Measurements from ENCODE around the gene RFX1.

The RFX1 gene

GRCh38 chr19:13952154-13952930 lies 53.8 kb downstream of the RFX1 start, which contains the start of gene DCAF15:
DCAF15 (plus strand) TSS chr19:13952509; CDS start chr19:13952513, 4 bp downstream.
- no peaks in the 10 kb centered on the region for H3K4me1 ChIP-seq (ENCODE audit: control insufficient read depth, insufficient read depth, low read length)
- ChIA-PET CTCF (interaction anchor here (0.6 to 1.3 kb wide), 4 partner anchors 19 to 162 kb away, joined by 3 to 8 read pairs (median 4); partner anchors contain the start of gene MISP3), POLR2A (interaction anchor here (0.5 to 1.8 kb wide), 8 partner anchors 9 to 519 kb away, joined by 3 to 6 read pairs (median 4); partner anchors contain the start of genes ASF1B and C19orf53)
- H3K4me3 ChIP-seq (ENCODE audit: low read depth, low read length) = peak within 1 kb of the TSS; percentile 92
- peaks cover 6 to 33% of the 10 kb centered on the region in 2 experiments for H3K36me3 ChIP-seq (ENCODE audit: control insufficient read depth in 2 of 2, insufficient read depth in 1 of 2, low read length in 2 of 2)
- peak within 1 kb of the TSS; percentile 82 for H3K27ac ChIP-seq (ENCODE audit: extremely low read depth, low read depth, low read length)
- no peaks in the 10 kb centered on the region for H3K9me3 ChIP-seq (ENCODE audit: control insufficient read depth, insufficient read depth, low read depth, low read length)
- TF ChIP-seq PRDM6 (tag by site-specific recombination; IDR thresholded peaks at IDR 0.05) (no peak), EGR2 (tag by site-specific recombination; IDR thresholded peaks at IDR 0.05; ENCODE audit: low read depth) (peak; percentile 60), ZNF791 (tag by site-specific recombination; IDR thresholded peaks at IDR 0.05) (no peak), ZNF670 (tag by site-specific recombination; IDR thresholded peaks at IDR 0.05; ENCODE audit: low read depth) (no peak), ZNF302 (tag by site-specific recombination; IDR thresholded peaks at IDR 0.05; ENCODE audit: low read depth) (no peak), ZNF175 (tag by site-specific recombination; IDR thresholded peaks at IDR 0.05) (no peak), PBX3 (CRISPR knock-in tag; IDR thresholded peaks at IDR 0.05) (peak; percentile 99), ZNF76 (tag by site-specific recombination; IDR thresholded peaks at IDR 0.05; ENCODE audit: borderline replicate concordance, low read depth) (peak; percentile 48; the same call in 1 of the 2 replicates), KLF8 (tag by site-specific recombination; IDR thresholded peaks at IDR 0.05) (peak; percentile 90; the same call in 1 of the 2 replicates), ZNF624 (tag by site-specific recombination; IDR thresholded peaks at IDR 0.05) (no peak), ZNF114 (tag by site-specific recombination; IDR thresholded peaks at IDR 0.05) (no peak), ZFHX2 (tag by site-specific recombination; conservative IDR thresholded peaks at IDR 0.05) (peak; percentile 60), TCF7L2 (IDR thresholded peaks at IDR 0.05; ENCODE audit: borderline replicate concordance, low read depth, low read length) (no peak), ZNF513 (tag by site-specific recombination; IDR thresholded peaks at IDR 0.05) (no peak), ZNF341 (tag by site-specific recombination; IDR thresholded peaks at IDR 0.05; ENCODE audit: low read depth) (peak; percentile 98), GLIS2 (tag by site-specific recombination; IDR thresholded peaks at IDR 0.05) (peak; percentile 91), ZNF629 (tag by site-specific recombination; IDR thresholded peaks at IDR 0.05) (peak; percentile 19; the same call in 1 of the 2 replicates), ZNF23 (tag by site-specific recombination; IDR thresholded peaks at IDR 0.05; ENCODE audit: borderline replicate concordance) (no peak), ZNF416 (tag by site-specific recombination; IDR thresholded peaks at IDR 0.05) (no peak), ZEB2 (tag by site-specific recombination; IDR thresholded peaks at IDR 0.05) (no peak; the same call in none of the 2 replicates), ZNF324 (tag by site-specific recombination; IDR thresholded peaks at IDR 0.05) (peak; percentile 59; the same call in 1 of the 2 replicates), ZXDB (tag by site-specific recombination; IDR thresholded peaks at IDR 0.05) (peak; percentile 56; the same call in 1 of the 2 replicates), ZBTB7A (tag by site-specific recombination; IDR thresholded peaks at IDR 0.05; ENCODE audit: low read depth) (peak; percentile 93)
- TF ChIP-seq, protein P1, sequence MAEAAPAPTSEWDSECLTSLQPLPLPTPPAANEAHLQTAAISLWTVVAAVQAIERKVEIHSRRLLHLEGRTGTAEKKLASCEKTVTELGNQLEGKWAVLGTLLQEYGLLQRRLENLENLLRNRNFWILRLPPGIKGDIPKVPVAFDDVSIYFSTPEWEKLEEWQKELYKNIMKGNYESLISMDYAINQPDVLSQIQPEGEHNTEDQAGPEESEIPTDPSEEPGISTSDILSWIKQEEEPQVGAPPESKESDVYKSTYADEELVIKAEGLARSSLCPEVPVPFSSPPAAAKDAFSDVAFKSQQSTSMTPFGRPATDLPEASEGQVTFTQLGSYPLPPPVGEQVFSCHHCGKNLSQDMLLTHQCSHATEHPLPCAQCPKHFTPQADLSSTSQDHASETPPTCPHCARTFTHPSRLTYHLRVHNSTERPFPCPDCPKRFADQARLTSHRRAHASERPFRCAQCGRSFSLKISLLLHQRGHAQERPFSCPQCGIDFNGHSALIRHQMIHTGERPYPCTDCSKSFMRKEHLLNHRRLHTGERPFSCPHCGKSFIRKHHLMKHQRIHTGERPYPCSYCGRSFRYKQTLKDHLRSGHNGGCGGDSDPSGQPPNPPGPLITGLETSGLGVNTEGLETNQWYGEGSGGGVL (tag by site-specific recombination; IDR thresholded peaks at IDR 0.05) = peak; percentile 74
- TF ChIP-seq, protein P2, sequence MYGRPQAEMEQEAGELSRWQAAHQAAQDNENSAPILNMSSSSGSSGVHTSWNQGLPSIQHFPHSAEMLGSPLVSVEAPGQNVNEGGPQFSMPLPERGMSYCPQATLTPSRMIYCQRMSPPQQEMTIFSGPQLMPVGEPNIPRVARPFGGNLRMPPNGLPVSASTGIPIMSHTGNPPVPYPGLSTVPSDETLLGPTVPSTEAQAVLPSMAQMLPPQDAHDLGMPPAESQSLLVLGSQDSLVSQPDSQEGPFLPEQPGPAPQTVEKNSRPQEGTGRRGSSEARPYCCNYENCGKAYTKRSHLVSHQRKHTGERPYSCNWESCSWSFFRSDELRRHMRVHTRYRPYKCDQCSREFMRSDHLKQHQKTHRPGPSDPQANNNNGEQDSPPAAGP (tag by site-specific recombination; IDR thresholded peaks at IDR 0.05) = peak; percentile 74
- TF ChIP-seq, protein P3, sequence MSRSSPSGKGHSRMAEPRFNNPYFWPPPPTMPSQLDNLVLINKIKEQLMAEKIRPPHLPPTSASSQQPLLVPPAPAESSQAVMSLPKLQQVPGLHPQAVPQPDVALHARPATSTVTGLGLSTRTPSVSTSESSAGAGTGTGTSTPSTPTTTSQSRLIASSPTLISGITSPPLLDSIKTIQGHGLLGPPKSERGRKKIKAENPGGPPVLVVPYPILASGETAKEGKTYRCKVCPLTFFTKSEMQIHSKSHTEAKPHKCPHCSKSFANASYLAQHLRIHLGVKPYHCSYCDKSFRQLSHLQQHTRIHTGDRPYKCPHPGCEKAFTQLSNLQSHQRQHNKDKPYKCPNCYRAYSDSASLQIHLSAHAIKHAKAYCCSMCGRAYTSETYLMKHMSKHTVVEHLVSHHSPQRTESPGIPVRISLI (tag by site-specific recombination; IDR thresholded peaks at IDR 0.05) = no peak
